ENCODE measurements around the gene COL1A1. TPM values are rescaled to one million over a fixed set of nuclear protein-coding genes. Genes with fewer than 3 reads are reported as not detected.

The COL1A1 gene
- total RNA-seq, 1 donor from 2014 or later: 14.8 TPM

DNA sequence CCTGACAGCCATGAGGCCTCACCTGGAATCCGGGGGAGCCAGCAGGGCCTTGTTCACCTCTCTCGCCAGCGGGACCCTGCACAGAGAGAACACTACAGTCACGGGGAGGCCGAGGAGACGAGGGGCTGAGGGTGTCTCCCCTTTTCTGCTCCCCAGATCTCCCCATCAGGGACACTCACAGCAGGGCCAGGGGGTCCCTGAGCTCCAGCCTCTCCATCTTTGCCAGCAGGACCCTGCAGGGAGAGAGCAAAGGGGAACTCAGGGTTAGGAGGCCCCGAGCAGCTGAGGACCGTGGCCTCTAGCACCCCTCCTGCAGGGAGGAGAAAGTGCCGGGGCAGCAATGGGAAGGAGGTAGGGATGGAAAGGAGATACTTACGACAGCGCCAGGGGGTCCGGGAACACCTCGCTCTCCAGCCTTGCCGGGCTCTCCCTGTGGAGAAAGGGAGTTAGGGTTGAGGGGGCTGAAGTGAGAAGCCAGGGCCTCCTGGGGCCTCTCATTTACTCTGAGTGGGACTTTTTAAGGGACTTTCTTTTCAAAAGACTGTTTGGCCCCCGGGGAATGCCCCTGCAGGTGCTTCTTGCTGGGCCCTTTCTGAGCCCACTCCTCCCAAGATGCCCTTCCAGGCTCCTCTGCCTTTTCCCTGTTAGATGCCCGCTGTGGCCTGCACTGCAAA lies 8.7 kb downstream of the COL1A1 start:
- no peaks in the 10 kb centered on the region for H3K4me1 Mint-ChIP-seq

DNA sequence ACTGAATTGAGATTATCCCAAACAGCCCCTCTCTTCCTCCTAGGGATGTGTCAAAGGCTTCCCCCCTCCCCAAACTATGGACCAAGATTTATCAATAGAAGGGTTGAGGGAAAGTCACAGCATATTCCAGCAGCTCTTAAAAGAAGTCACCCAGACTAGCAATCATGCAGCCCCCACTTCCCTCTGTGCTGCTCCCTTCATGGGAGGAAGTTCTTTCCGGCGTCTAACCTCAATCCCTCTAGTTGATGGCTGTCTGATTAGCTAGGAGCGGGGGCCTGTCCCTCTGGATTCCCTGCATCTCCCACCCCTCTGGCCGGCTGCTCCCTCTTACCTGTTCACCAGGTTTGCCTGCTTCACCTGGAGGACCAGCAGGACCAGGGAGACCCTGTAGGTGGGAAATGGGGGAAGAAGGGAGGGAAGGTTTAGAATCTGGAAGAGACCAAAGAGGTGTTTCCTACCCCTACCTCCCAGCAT lies 9.2 kb downstream of the COL1A1 start:
- no peak for DNase-seq (ENCODE audit: low read depth, low spot score)
- Mint-ChIP-seq H3K9me3 (no peaks in the 10 kb centered on the region), H3K4me3 (no peak overlapping the region), H3K27ac (ENCODE audit: unreplicated experiment) (no peak overlapping the region), H3K27me3 (ENCODE audit: low read depth) (no peaks in the 10 kb centered on the region), H3K4me1 (no peaks in the 10 kb centered on the region), H3K36me3 (ENCODE audit: low read depth) (no peaks in the 10 kb centered on the region)
- TF ChIP-seq, protein P1, sequence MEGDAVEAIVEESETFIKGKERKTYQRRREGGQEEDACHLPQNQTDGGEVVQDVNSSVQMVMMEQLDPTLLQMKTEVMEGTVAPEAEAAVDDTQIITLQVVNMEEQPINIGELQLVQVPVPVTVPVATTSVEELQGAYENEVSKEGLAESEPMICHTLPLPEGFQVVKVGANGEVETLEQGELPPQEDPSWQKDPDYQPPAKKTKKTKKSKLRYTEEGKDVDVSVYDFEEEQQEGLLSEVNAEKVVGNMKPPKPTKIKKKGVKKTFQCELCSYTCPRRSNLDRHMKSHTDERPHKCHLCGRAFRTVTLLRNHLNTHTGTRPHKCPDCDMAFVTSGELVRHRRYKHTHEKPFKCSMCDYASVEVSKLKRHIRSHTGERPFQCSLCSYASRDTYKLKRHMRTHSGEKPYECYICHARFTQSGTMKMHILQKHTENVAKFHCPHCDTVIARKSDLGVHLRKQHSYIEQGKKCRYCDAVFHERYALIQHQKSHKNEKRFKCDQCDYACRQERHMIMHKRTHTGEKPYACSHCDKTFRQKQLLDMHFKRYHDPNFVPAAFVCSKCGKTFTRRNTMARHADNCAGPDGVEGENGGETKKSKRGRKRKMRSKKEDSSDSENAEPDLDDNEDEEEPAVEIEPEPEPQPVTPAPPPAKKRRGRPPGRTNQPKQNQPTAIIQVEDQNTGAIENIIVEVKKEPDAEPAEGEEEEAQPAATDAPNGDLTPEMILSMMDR (conservative IDR thresholded peaks at IDR 0.05): no peak

More for the DNA sequence above, 8.7 kb downstream of the COL1A1 start:
- DNase-seq (ENCODE audit: low read depth, low spot score): no peak
- Mint-ChIP-seq H3K27ac (ENCODE audit: unreplicated experiment) (no peak overlapping the region), H3K36me3 (ENCODE audit: low read depth) (no peaks in the 10 kb centered on the region), H3K4me3 (no peak overlapping the region), H3K9me3 (no peaks in the 10 kb centered on the region), H3K27me3 (ENCODE audit: low read depth) (peaks cover 5% of the 10 kb centered on the region)
- TF ChIP-seq, protein P1 (conservative IDR thresholded peaks at IDR 0.05): no peak

DNA sequence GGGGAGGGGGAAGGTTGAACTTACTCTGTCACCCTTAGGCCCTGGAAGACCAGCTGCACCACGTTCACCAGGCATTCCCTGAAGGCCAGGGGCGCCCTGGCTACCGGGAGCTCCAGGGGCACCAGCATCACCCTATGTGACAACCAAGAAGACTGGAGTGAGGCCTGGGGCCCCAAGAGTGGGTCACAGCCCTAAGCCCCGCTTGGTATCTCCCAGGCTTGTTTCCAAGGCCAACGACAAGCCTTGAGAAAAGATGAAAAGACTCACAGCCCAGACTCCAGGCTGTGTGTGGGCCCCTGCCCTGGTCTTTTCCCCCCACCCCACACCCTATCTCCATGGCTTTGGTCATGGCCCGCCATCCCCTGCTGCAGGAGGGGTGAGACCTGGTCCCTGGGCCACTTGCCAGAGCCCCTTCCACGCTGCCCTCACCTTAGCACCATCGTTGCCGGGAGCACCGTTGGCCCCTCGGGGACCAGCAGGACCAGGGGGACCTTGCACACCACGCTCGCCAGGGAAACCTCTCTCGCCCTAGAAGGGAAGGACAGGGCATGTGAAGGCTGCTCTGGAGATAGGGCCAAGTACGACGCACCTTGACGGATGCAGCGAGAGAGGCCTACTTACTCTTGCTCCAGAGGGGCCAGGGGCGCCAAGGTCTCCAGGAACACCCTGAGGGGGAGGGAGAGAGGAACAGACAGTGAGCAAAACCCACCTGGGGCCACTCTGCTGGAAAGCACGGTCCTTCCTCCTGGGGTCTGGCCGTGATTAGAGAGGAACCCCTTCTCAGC lies 9.9 kb downstream of the COL1A1 start:
- Mint-ChIP-seq H3K4me1 (no peaks in the 10 kb centered on the region), H3K4me3 (no peak overlapping the region), H3K9me3 (no peaks in the 10 kb centered on the region), H3K36me3 (ENCODE audit: low read depth) (no peaks in the 10 kb centered on the region), H3K27me3 (ENCODE audit: low read depth) (no peaks in the 10 kb centered on the region), H3K27ac (ENCODE audit: unreplicated experiment) (no peak overlapping the region)
- no peak for DNase-seq (ENCODE audit: low read depth, low spot score)
- TF ChIP-seq, protein P1 (conservative IDR thresholded peaks at IDR 0.05): no peak

DNA sequence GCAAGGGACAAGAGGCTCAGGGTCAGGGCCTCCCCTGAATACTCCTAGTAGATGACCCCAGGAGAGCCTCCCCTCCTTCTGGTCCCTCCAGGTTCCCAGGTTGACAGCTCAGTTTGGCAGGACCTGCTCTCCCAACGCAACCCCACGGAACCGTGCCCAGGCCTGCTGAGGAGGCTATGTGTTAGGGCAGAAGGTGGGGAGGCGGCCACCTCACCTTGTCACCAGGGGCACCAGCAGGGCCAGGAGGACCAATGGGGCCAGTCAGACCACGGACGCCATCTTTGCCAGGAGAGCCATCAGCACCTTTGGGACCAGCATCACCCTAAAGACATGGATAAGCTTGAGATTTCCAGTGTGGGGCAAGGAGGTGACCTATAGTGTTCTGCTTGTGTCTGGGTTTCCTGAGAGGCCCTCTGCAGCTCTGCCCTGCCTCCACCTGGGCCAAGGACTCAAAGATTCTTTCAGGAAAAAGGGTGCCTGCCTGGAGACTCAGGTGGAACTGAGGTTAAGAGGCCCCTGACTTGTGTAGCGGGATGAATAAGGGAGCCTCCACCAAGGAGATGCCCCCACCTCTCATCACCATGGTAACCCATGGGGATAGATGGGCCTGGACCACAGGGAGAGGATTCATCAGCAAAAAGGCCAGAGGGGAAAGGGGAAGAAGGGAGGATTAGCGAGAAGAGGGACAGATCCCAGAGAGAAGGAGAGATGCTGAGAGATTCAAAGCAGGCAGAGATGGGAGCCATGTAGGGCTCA lies 10.7 kb downstream of the COL1A1 start:
- Mint-ChIP-seq H3K9me3 (no peaks in the 10 kb centered on the region), H3K4me3 (no peak overlapping the region), H3K36me3 (ENCODE audit: low read depth) (no peaks in the 10 kb centered on the region), H3K4me1 (no peaks in the 10 kb centered on the region), H3K27me3 (ENCODE audit: low read depth) (no peaks in the 10 kb centered on the region), H3K27ac (ENCODE audit: unreplicated experiment) (no peak overlapping the region)
- TF ChIP-seq, protein P1 (conservative IDR thresholded peaks at IDR 0.05): no peak
- no peak for DNase-seq (ENCODE audit: low read depth, low spot score)

DNA sequence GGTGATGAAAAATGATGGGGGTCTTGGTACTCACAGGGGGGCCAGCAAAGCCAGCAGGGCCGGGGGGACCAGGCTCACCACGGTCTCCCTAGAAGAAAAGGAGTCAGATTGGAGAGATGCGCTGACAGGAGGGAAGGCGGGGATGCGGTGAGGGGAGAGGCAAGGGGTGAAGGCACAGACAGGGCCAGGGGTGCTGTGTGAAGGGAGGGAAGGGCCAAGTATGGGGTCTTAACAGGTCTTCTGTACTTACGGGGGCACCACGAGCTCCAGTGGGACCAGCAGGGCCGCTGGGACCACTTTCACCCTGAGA lies 11.2 kb downstream of the COL1A1 start:
- H3K27me3 Mint-ChIP-seq (ENCODE audit: low read depth): no peaks in the 10 kb centered on the region
- no peaks in the 10 kb centered on the region for H3K36me3 Mint-ChIP-seq (ENCODE audit: low read depth)
- no peak for DNase-seq (ENCODE audit: low read depth, low spot score)
- no peaks in the 10 kb centered on the region for H3K9me3 Mint-ChIP-seq
- no peaks in the 10 kb centered on the region for H3K4me1 Mint-ChIP-seq
- no peak overlapping the region for H3K27ac Mint-ChIP-seq (ENCODE audit: unreplicated experiment)
- TF ChIP-seq, protein P1 (conservative IDR thresholded peaks at IDR 0.05): no peak
- no peak overlapping the region for H3K4me3 Mint-ChIP-seq
